Measurements from ENCODE around the gene ZNF511. TPM values are rescaled to one million over a fixed set of nuclear protein-coding genes. Genes with fewer than 3 reads are reported as not detected.

ZNF511 gene
- total RNA-seq: 13.2 and 38.5 TPM in 2 replicates

GRCh38 chr10:133308421-133309099, at the start of gene ZNF511, which contains the start of gene TUBGCP2:
ZNF511 (plus strand) TSS chr10:133308914; CDS start chr10:133308944, 30 bp downstream.
TUBGCP2 (minus strand) TSS chr10:133308872; CDS start chr10:133302941, 5,931 bp downstream.

GRCh38 chr10:133276435-133277201, 32.1 kb upstream of the ZNF511 start, which contains the start of gene ADAM8:
ADAM8 (minus strand) TSS chr10:133276868; CDS start chr10:133276817, 51 bp downstream.

GRCh38 chr10:133336577-133337369, 28.1 kb downstream of the ZNF511 start, which contains the start of gene CALY:
CALY (minus strand) TSS chr10:133336896; CDS start chr10:133328989, 7,907 bp downstream.

GRCh38 chr10:133357285-133358161, 48.8 kb downstream of the ZNF511 start, which contains the start of gene FUOM:
FUOM (minus strand) TSS chr10:133358019; CDS start chr10:133358007, 12 bp downstream.

Other genes with a start within 250 kb of the ZNF511 start
- not detected in 2 replicates for gene ADGRA1, start 221.0 kb upstream of the ZNF511 start, total RNA-seq
- 0.19 and 0.85 TPM in 2 replicates for gene KNDC1, start 148.7 kb upstream of the ZNF511 start, total RNA-seq
- not detected in 2 replicates for gene UTF1, start 78.7 kb upstream of the ZNF511 start, total RNA-seq
- not detected in 2 replicates for gene VENTX, start 71.1 kb upstream of the ZNF511 start, total RNA-seq
- 0.85 and 1.3 TPM in 2 replicates for gene ADAM8, start 32.0 kb upstream of the ZNF511 start, total RNA-seq
- gene TUBGCP2, start within 50 bp of the ZNF511 start, total RNA-seq: 39.2 and 83.8 TPM in 2 replicates
- gene CALY, start 28.0 kb downstream of the ZNF511 start, total RNA-seq: not detected in 2 replicates
- not detected in 2 replicates for gene PRAP1, start 38.5 kb downstream of the ZNF511 start, total RNA-seq
- gene FUOM, start 49.1 kb downstream of the ZNF511 start, total RNA-seq: 10.7 and 15.5 TPM in 2 replicates
- gene ECHS1, start 64.4 kb downstream of the ZNF511 start, total RNA-seq: 62.6 and 88.2 TPM in 2 replicates
- 4.8 and 6.2 TPM in 2 replicates for gene PAOX, start 70.3 kb downstream of the ZNF511 start, total RNA-seq
- 20.9 and 34.5 TPM in 2 replicates for gene MTG1, start 85.2 kb downstream of the ZNF511 start, total RNA-seq
- gene SPRN, start 115.7 kb downstream of the ZNF511 start, total RNA-seq: 0.28 and 0.38 TPM in 2 replicates
- 0.77 and 1.1 TPM in 2 replicates for gene SCART1, start 145.0 kb downstream of the ZNF511 start, total RNA-seq
- gene CYP2E1, start 218.4 kb downstream of the ZNF511 start, total RNA-seq: 0.19 and 0.28 TPM in 2 replicates